ENCODE results near the gene BCL6B.

DNA sequence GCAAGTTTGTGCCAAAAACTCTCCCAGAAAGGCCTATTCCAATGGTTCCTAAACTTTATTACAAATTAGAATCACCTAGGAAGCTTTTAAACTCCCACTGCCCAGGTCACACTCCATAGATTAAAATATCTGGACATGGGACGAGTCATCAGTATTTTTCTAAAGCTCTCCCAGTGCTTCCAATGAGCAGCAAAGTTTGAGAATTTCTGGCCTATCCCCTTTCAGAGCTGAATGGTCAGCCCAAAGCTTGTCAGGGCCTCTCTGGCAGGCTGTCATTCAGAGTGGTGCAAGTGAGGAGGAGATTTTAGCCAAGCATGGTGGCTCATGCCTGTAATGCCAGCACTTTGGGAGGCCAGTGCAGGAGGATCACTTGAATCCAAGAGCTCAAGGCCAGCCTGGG, 2.4 kb downstream of the BCL6B start:
- no peak for TF ChIP-seq EZH2phosphoT487 (IDR thresholded peaks at IDR 0.05; ENCODE audit: low read length)
- TF ChIP-seq CTCF (IDR thresholded peaks at IDR 0.05; ENCODE audit: low read length): no peak
- no peak for TF ChIP-seq EZH2 (optimal IDR thresholded peaks at IDR 0.05; ENCODE audit: low read depth, low read length)
